ENCODE data around the gene POU6F2.

The POU6F2 gene

GRCh38 chr7:39515534-39516228 lies 538.0 kb downstream of the POU6F2 start:
- Histone ChIP-seq H3K4me1 (ENCODE audit: control insufficient read depth, insufficient read depth, low read length) (no peaks in the 10 kb centered on the region), H3K9me3 (ENCODE audit: control insufficient read depth in 2 of 2, low read length in 2 of 2) (no peaks in the 10 kb centered on the region), H3K27ac (ENCODE audit: low read length) (no peak overlapping the region), H3K36me3 (ENCODE audit: control insufficient read depth in 2 of 2, insufficient read depth in 2 of 2, low read length in 2 of 2) (no peaks in the 10 kb centered on the region), H3K27me3 (ENCODE audit: control insufficient read depth in 1 of 2, insufficient read depth in 2 of 2, low read length in 2 of 2) (peaks cover 0 to 3% of the 10 kb centered on the region in 2 donors), H3K9ac (ENCODE audit: low read length in 2 of 2) (no peak overlapping the region), H3K4me3 (ENCODE audit: low read length in 2 of 2) (no peak overlapping the region)

GRCh38 chr7:39516498-39516897 lies 538.8 kb downstream of the POU6F2 start:
- H3K9ac ChIP-seq (ENCODE audit: low read length in 2 of 2): no peak overlapping the region
- H3K9me3 ChIP-seq (ENCODE audit: control insufficient read depth in 2 of 2, low read length in 2 of 2): no peaks in the 10 kb centered on the region
- no peak overlapping the region for H3K4me3 ChIP-seq (ENCODE audit: low read length in 2 of 2)
- no peaks in the 10 kb centered on the region for H3K36me3 ChIP-seq (ENCODE audit: control insufficient read depth in 2 of 2, insufficient read depth in 2 of 2, low read length in 2 of 2)
- peaks cover 0 to 3% of the 10 kb centered on the region in 2 donors for H3K27me3 ChIP-seq (ENCODE audit: control insufficient read depth in 1 of 2, insufficient read depth in 2 of 2, low read length in 2 of 2)
- no peak overlapping the region for H3K27ac ChIP-seq (ENCODE audit: low read length)
- H3K4me1 ChIP-seq (ENCODE audit: control insufficient read depth, insufficient read depth, low read length): no peaks in the 10 kb centered on the region

- H3K4me1 ChIP-seq (ENCODE audit: control insufficient read depth, insufficient read depth, low read length): no peaks in the 10 kb centered on the region
- H3K27ac ChIP-seq (ENCODE audit: low read length): no peak overlapping the region
- no peaks in the 10 kb centered on the region for H3K9me3 ChIP-seq (ENCODE audit: control insufficient read depth in 2 of 2, low read length in 2 of 2)
- no peaks in the 10 kb centered on the region for H3K27me3 ChIP-seq (ENCODE audit: control insufficient read depth in 1 of 2, insufficient read depth in 2 of 2, low read length in 2 of 2)
- H3K9ac ChIP-seq (ENCODE audit: low read length in 2 of 2): no peak overlapping the region
- no peak overlapping the region for H3K4me3 ChIP-seq (ENCODE audit: low read length in 2 of 2)
- no peaks in the 10 kb centered on the region for H3K36me3 ChIP-seq (ENCODE audit: control insufficient read depth in 2 of 2, insufficient read depth in 2 of 2, low read length in 2 of 2)
These were observed 539.5 kb downstream of the POU6F2 start for GRCh38 chr7:39517240-39517639.
